ENCODE data around the gene CSNK1A1. TPM values are rescaled to one million over a fixed set of nuclear protein-coding genes. Genes with fewer than 3 reads are reported as not detected.

Gene CSNK1A1
- total RNA-seq, 1 experiment from 2014 or later, result 300 TPM

GRCh38 chr5:149500922-149501582 is 50.2 kb downstream of the CSNK1A1 start:
- Histone ChIP-seq H3K27me3 (ENCODE audit: insufficient read depth, low read depth) (no peaks in the 10 kb centered on the region), H3K9me2 (ENCODE audit: insufficient read depth) (no peaks in the 10 kb centered on the region), H3K36me3 (ENCODE audit: low read depth) (peaks cover 51% of the 10 kb centered on the region), H3K9me3 (ENCODE audit: insufficient read depth, low read depth) (no peaks in the 10 kb centered on the region), H3F3A (ENCODE audit: insufficient read depth, low read depth) (peaks cover 44% of the 10 kb centered on the region), H3K4me3 (no peak overlapping the region), H2AFZ (no peak overlapping the region), H4K20me1 (ENCODE audit: insufficient read depth) (peaks cover 6% of the 10 kb centered on the region; the same call in 1 of the 2 replicates), H3K4me2 (no peak overlapping the region), H3K79me2 (ENCODE audit: low read depth) (0 out of 2 replicates have a peak, but pooled peaks cover 5% of the 10 kb centered on the region), H3K27ac (no peak overlapping the region), H3K4me1 (replicated peaks; ENCODE audit: insufficient read depth) (0 out of 2 replicates have a peak, but pooled peaks cover 4% of the 10 kb centered on the region)
- no peak for TF ChIP-seq CTCF (conservative IDR thresholded peaks at IDR 0.05)
- TF ChIP-seq EZH2 (IDR thresholded peaks at IDR 0.05; ENCODE audit: low read depth), result no peak
- intact Hi-C loops (cut with micrococcal nuclease; ENCODE audit: unreplicated experiment), result no loop called here
- ChIA-PET POLR2A (ENCODE audit: unreplicated experiment) (no interaction called here), CTCF (interaction anchor here (0.7 kb wide), 1 partner anchor 127 kb away, joined by 4 read pairs; no protein-coding TSS in a partner anchor)
- DNase-seq, result no peak
- no TSS peak for BruUV-seq (replicated peaks)

- no peaks in the 10 kb centered on the region for H3K9me2 ChIP-seq (ENCODE audit: insufficient read depth)
- no peaks in the 10 kb centered on the region for H3K9me3 ChIP-seq (ENCODE audit: insufficient read depth, low read depth)
- no peaks in the 10 kb centered on the region for H4K20me1 ChIP-seq (ENCODE audit: insufficient read depth)
- intact Hi-C loops (cut with micrococcal nuclease; ENCODE audit: unreplicated experiment), result no loop called here
- no peak overlapping the region for H3K4me3 ChIP-seq
- BruUV-seq (replicated peaks), result no TSS peak
- no peaks in the 10 kb centered on the region for H3K27me3 ChIP-seq (ENCODE audit: insufficient read depth, low read depth)
- H3F3A ChIP-seq (ENCODE audit: insufficient read depth, low read depth), result peaks cover 63% of the 10 kb centered on the region
- no peak for DNase-seq
- H3K4me2 ChIP-seq, result no peak overlapping the region
- H3K79me2 ChIP-seq (ENCODE audit: low read depth), result no peaks in the 10 kb centered on the region
- POLR2A ChIA-PET (ENCODE audit: unreplicated experiment), result no interaction called here
- H3K27ac ChIP-seq, result no peak overlapping the region
- CTCF ChIA-PET, result interaction anchor here (0.6 kb wide), 1 partner anchor 61 kb away, joined by 8 read pairs; no protein-coding TSS in a partner anchor
- TF ChIP-seq EZH2 (IDR thresholded peaks at IDR 0.05; ENCODE audit: low read depth) (no peak), CTCF (conservative IDR thresholded peaks at IDR 0.05) (no peak)
- H3K4me1 ChIP-seq (replicated peaks; ENCODE audit: insufficient read depth), result peaks cover 22% of the 10 kb centered on the region
- no peak overlapping the region for H2AFZ ChIP-seq
- H3K36me3 ChIP-seq (ENCODE audit: low read depth), result peaks cover 51% of the 10 kb centered on the region
Observed at GRCh38 chr5:149498724-149499336, 52.4 kb downstream of the CSNK1A1 start.

- BruUV-seq (replicated peaks), result no TSS peak
- intact Hi-C loops (cut with micrococcal nuclease; ENCODE audit: unreplicated experiment), result no loop called here
- 0 out of 2 replicates have a peak, but pooled peaks cover 6% of the 10 kb centered on the region for H3K79me2 ChIP-seq (ENCODE audit: low read depth)
- H3K27me3 ChIP-seq (ENCODE audit: insufficient read depth, low read depth), result no peaks in the 10 kb centered on the region
- no peaks in the 10 kb centered on the region for H3K9me2 ChIP-seq (ENCODE audit: insufficient read depth)
- POLR2A ChIA-PET (ENCODE audit: unreplicated experiment), result interaction anchor here (0.6 kb wide), 2 partner anchors 12 to 20 kb away, joined by 3 to 7 read pairs; no protein-coding TSS in a partner anchor
- H3K4me1 ChIP-seq (replicated peaks; ENCODE audit: insufficient read depth), result peaks cover 32% of the 10 kb centered on the region
- H3K4me3 ChIP-seq, result no peak overlapping the region
- H3K27ac ChIP-seq, result no peak overlapping the region
- no peaks in the 10 kb centered on the region for H3K9me3 ChIP-seq (ENCODE audit: insufficient read depth, low read depth)
- H4K20me1 ChIP-seq (ENCODE audit: insufficient read depth), result no peaks in the 10 kb centered on the region
- CTCF ChIA-PET, result no interaction called here
- H3F3A ChIP-seq (ENCODE audit: insufficient read depth, low read depth), result peaks cover 72% of the 10 kb centered on the region
- H3K36me3 ChIP-seq (ENCODE audit: low read depth), result peaks cover 47% of the 10 kb centered on the region
- no peak overlapping the region for H2AFZ ChIP-seq
- H3K4me2 ChIP-seq, result no peak overlapping the region
- TF ChIP-seq CTCF (conservative IDR thresholded peaks at IDR 0.05) (no peak), EZH2 (IDR thresholded peaks at IDR 0.05; ENCODE audit: low read depth) (no peak)
- DNase-seq, result no peak
Observed at GRCh38 chr5:149497357-149497756, 53.9 kb downstream of the CSNK1A1 start.
